ENCODE results near the gene AP5S1. TPM values are rescaled to one million over a fixed set of nuclear protein-coding genes. Genes with fewer than 3 reads are reported as not detected.
A peak's percentile ranks its signal among the peaks of the same experiment; 100 is the strongest.

The AP5S1 gene
- total and polyA plus RNA-seq, 10 of the 15 experiments (the other 5 are each of a cell fraction or from before 2014, with no cell fraction given): 3.8 to 13.2 (median 7.8) TPM

DNA sequence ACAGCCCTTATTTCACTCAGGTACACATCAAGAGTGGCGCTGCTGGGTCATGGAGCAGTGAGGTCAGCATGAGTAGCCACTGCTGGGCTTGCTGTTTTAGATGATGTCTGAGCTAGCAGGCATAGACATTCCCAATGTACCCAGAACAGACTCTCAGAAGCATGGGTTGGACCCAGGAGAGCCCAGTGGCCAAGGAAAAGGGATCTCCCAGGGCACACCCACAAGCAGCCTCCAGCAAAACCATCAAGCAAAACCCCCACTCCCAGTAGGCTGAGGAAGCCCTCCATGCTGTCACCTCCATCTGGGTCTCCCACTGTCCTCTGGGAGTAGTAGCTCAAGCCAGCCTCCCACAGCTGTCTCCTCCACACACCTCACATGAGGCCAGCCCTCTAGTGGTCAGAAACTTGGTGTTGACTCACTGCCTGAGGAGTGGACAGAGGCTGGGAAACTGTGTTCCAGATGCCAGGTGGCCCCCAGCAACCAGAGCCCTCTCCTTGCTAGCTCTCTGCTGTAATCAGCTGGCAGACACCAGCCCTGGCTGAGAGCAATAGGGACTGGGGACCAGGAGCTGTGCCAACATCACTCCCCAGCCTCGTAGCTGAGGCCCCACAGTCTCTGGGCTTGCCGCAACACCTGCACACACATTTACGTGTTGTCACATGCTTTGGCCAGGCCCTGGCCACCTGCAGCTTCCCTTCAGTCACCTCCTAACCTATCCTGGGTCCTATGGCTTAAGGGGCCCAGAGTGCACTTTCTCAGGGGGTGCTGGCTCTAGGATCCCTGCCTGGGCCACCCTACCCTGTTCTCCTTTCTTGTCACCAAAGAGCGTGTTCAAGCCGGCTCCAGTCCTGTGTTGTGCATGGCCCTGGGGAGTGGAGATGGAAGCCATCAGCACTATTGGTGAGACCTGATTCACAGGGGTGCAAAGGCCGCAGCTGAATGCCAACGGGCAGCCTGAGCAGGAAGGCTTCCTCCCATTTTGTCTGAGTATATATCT, 1.9 kb upstream of the AP5S1 start:
- Histone ChIP-seq H2AFZ (ENCODE audit: control insufficient read depth, low read depth, low read length) (peak overlapping the region; percentile 55), H3K4me1 (ENCODE audit: control insufficient read depth, insufficient read depth, low read length) (peaks cover 5% of the 10 kb centered on the region), H3K9me3 (replicated peaks; ENCODE audit: control insufficient read depth, insufficient read depth, low read length) (no peaks in the 10 kb centered on the region), H3K27me3 (replicated peaks in 1 of 2; ENCODE audit: control insufficient read depth in 2 of 2, insufficient read depth in 2 of 2, low read length in 1 of 2) (no peaks in the 10 kb centered on the region), H3K36me3 (ENCODE audit: control insufficient read depth in 2 of 2, insufficient read depth in 2 of 2, low read length in 1 of 2) (peaks cover 0 to under 1% of the 10 kb centered on the region in 2 experiments; a peak in 3 of 4 replicates), H3K9ac (ENCODE audit: control insufficient read depth, insufficient read depth, low read length) (no peak overlapping the region), H3K4me2 (ENCODE audit: control insufficient read depth, insufficient read depth) (no peak overlapping the region), H4K20me1 (ENCODE audit: control insufficient read depth, insufficient read depth) (no peaks in the 10 kb centered on the region), H3K27ac (ENCODE audit: control insufficient read depth, insufficient read depth) (no peak overlapping the region), H3K79me2 (ENCODE audit: control insufficient read depth, insufficient read depth, low read length) (peaks cover 7% of the 10 kb centered on the region), H3K4me3 (no peak overlapping the region)
- WGBS (ENCODE audit: insufficient coverage, insufficient replicate concordance, low lambda C conversion rate, missing lambda C conversion rate): 89% methylated on average over 8 of the region's 8 CpGs
- intact Hi-C loops (cut with micrococcal nuclease; ENCODE audit: unreplicated experiment): no loop called here
- SMC1A ChIA-PET (ENCODE audit: uncharacterized antibody, unreplicated experiment): interaction anchor here (0.6 to 4.5 kb wide), 11 partner anchors 8 to 102 kb away, joined by 3 to 43 read pairs (median 4); partner anchors contain the start of genes CDC25B and CENPB
- BruUV-seq (replicated peaks): no TSS peak
- ATAC-seq: peak; percentile 62
- no peak for DNase-seq (ENCODE audit: low read depth, low spot score)
- in situ Hi-C loops (cut with MboI): no loop called here
- RAD21 ChIA-PET (ENCODE audit: unreplicated experiment): interaction anchor here (0.7 to 2.4 kb wide), 5 partner anchors 19 to 125 kb away, joined by 3 to 11 read pairs (median 4); partner anchors contain the start of genes ADISSP, CDC25B and CENPB
- no peak for FAIRE-seq
- POLR2A ChIA-PET: interaction anchor here (0.5 to 1.0 kb wide), 8 partner anchors 18 to 254 kb away, joined by 3 to 9 read pairs (median 4); partner anchors contain the start of gene RNF24
- CTCF ChIA-PET: interaction anchor here (0.8 to 5.5 kb wide), 11 partner anchors 9 to 255 kb away, joined by 3 to 85 read pairs (median 5); partner anchors contain the start of genes CDC25B, CENPB and SPEF1
- TF ChIP-seq BACH1 (IDR thresholded peaks at IDR 0.05; ENCODE audit: borderline replicate concordance): no peak
- TF ChIP-seq BCL11A (IDR thresholded peaks at IDR 0.05; ENCODE audit: low read depth, low read length): no peak
- no peak for TF ChIP-seq USF1 (IDR thresholded peaks at IDR 0.05; ENCODE audit: borderline replicate concordance, extremely low read length, insufficient read depth, low read depth, low read length)
- TF ChIP-seq RUNX3 (IDR thresholded peaks at IDR 0.05; ENCODE audit: low read length): peak; percentile 16; the same call in 1 of the 2 replicates
- 0 out of 2 replicates have a peak, but pooled peaks have one; percentile 30 for TF ChIP-seq IKZF1 (conservative IDR thresholded peaks at IDR 0.05)
- TF ChIP-seq SRF (IDR thresholded peaks at IDR 0.05; ENCODE audit: low read depth in 2 of 2, low read length in 2 of 2): no peak
- TF ChIP-seq, protein P1, sequence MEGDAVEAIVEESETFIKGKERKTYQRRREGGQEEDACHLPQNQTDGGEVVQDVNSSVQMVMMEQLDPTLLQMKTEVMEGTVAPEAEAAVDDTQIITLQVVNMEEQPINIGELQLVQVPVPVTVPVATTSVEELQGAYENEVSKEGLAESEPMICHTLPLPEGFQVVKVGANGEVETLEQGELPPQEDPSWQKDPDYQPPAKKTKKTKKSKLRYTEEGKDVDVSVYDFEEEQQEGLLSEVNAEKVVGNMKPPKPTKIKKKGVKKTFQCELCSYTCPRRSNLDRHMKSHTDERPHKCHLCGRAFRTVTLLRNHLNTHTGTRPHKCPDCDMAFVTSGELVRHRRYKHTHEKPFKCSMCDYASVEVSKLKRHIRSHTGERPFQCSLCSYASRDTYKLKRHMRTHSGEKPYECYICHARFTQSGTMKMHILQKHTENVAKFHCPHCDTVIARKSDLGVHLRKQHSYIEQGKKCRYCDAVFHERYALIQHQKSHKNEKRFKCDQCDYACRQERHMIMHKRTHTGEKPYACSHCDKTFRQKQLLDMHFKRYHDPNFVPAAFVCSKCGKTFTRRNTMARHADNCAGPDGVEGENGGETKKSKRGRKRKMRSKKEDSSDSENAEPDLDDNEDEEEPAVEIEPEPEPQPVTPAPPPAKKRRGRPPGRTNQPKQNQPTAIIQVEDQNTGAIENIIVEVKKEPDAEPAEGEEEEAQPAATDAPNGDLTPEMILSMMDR (IDR thresholded peaks at IDR 0.05 in 2 of 3, conservative IDR thresholded peaks at IDR 0.05 in 1 of 3; ENCODE audit: control insufficient read depth in 2 of 3, extremely low read depth in 1 of 3, insufficient read depth in 1 of 3, low read depth in 3 of 3, low read length in 3 of 3): peak; percentile 46 to 75 (median 52)
- peak; percentile 10; the same call in 1 of the 2 replicates for TF ChIP-seq SMC3 (IDR thresholded peaks at IDR 0.05; ENCODE audit: borderline replicate concordance, low read length)
- no peak for TF ChIP-seq YBX1 (IDR thresholded peaks at IDR 0.05)
- no peak for TF ChIP-seq ZNF592 (IDR thresholded peaks at IDR 0.05)
- no peak for TF ChIP-seq HDGF (IDR thresholded peaks at IDR 0.05)
- no peak for TF ChIP-seq EP300 (IDR thresholded peaks at IDR 0.05; ENCODE audit: borderline replicate concordance in 1 of 2, control insufficient read depth in 1 of 2, low read depth in 2 of 2, low read length in 2 of 2)
- TF ChIP-seq GABPA (IDR thresholded peaks at IDR 0.05; ENCODE audit: low read depth): no peak
- TF ChIP-seq ATF7 (IDR thresholded peaks at IDR 0.05; ENCODE audit: low read depth): no peak
- peak; percentile 37; the same call in 1 of the 2 replicates for TF ChIP-seq RAD21 (IDR thresholded peaks at IDR 0.05; ENCODE audit: insufficient read depth, low read depth, low read length)
